Esophagus muscularis mucosa (tissue), 4 donors: ENCODE results near the gene TANC1.

Experiments used
- CTCF ChIP-seq, 3 experiments: fragments of 200-600 bp in 2 of 3; fragments of 450-650 bp in 1 of 3; sonication (generic) in 2 of 3; IDR thresholded peaks; one replicate each; pipeline ENCODE4 v1.5.1; 2017 to 2019; ENCODE audit warnings: antibody characterized with exemption in 3 of 3, mild to moderate bottlenecking in 2 of 3, moderate library complexity in 1 of 3
- EP300 ChIP-seq: sonication (generic); formaldehyde crosslinking; IDR thresholded peaks from one replicate; pipeline ENCODE4 v1.6.1; 2017; ENCODE audit warnings: antibody characterized with exemption
- POLR2A ChIP-seq: fragments of 450-650 bp; IDR thresholded peaks from one replicate; pipeline ENCODE4 v1.6.1; 2017; ENCODE audit warnings: antibody characterized with exemption, moderate library complexity, mild to moderate bottlenecking, low read depth
- POLR2AphosphoS5 ChIP-seq, 2 donors: sonication (generic); formaldehyde crosslinking; IDR thresholded peaks; one replicate each; pipeline ENCODE4 v1.6.1; 2017; ENCODE audit warnings: antibody characterized with exemption in 2 of 2

GRCh38 chr2:159022019-159022418 lies 53.6 kb downstream of the TANC1 start:
- no peak for TF ChIP-seq CTCF (IDR thresholded peaks at IDR 0.05)
- TF ChIP-seq POLR2A: no peak
- TF ChIP-seq POLR2AphosphoS5 (IDR thresholded peaks at IDR 0.05): no peak
- TF ChIP-seq EP300: no peak
